Hindlimb muscle (tissue), 1 donor: ENCODE measurements around the gene LILRA2. TPM values are rescaled to one million over a fixed set of nuclear protein-coding genes. Genes with fewer than 3 reads are reported as not detected.
"Not testable (repeated sequence)": the region's sequence is repeated elsewhere in the genome, so short reads cannot be mapped to it uniquely, and the experiment has no call there.

Source experiments
- DNase-seq: peaks from one replicate; pipeline ENCODE4 v3.0.0-alpha.2; 2013
- polyA plus RNA-seq: library from polyadenylated mRNA; unstranded; fragments of 120-200 nt; gene quantifications from one replicate; pipeline ENCODE4 v1.2.1, GENCODE V29; 2013; ENCODE audit not compliant: insufficient read length

LILRA2 gene
- polyA plus RNA-seq, 1 donor = 0.74 TPM

GRCh38 chr19:54571715-54572615 lies 1.6 kb upstream of the LILRA2 start:
- DNase-seq = not testable (repeated sequence)

GRCh38 chr19:54572696-54573311 lies 786 bp upstream of the LILRA2 start:
- peak; percentile 18 for DNase-seq

DNA sequence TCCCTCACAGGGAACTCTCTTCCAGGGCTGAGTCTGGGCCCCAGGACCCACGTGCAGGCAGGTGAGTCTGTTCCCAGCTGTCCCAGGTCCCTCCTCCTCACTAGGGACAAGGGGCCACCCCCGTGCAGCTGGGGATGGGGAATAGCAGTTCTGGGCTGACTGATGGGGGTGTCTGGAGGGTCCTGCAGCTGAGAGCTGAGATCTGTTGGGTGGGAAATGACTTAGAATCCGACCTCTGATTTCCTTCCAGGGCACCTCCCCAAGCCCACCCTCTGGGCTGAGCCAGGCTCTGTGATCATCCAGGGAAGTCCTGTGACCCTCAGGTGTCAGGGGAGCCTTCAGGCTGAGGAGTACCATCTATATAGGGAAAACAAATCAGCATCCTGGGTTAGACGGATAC lies 461 bp downstream of the LILRA2 start:
- DNase-seq = no peak

GRCh38 chr19:54574527-54575056 lies 1.0 kb downstream of the LILRA2 start:
- no peak for DNase-seq

GRCh38 chr19:54575205-54575604 lies 1.6 kb downstream of the LILRA2 start:
- DNase-seq = not testable (repeated sequence)

DNA sequence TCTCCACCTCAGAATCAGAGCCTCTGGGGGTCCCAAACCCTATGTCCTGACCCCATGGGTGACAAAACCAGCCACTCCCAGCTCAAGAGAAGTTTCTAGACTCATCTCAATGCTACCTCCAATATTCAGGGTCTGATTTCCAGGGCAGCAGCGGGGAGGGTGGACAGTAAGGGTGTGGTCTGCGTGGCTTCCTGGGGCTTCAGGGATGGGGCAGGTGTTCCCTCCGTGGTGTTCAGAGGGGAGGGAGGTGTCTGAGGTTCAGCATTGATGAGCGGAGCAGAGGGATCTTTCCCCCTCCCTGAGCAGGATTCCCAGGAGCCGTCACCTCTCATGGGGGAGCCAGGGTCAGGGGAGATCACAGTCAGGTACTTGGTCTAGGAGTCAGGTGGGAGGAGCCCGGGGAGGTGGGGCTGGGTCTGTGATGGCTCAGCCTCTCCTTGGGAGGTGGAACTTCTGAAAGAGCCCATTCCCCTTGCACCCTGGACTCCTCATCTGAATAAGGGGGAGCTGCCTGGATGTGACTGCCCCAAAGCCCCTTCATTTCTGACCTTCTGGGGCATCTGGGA lies 2.9 kb downstream of the LILRA2 start:
- no peak for DNase-seq

DNA sequence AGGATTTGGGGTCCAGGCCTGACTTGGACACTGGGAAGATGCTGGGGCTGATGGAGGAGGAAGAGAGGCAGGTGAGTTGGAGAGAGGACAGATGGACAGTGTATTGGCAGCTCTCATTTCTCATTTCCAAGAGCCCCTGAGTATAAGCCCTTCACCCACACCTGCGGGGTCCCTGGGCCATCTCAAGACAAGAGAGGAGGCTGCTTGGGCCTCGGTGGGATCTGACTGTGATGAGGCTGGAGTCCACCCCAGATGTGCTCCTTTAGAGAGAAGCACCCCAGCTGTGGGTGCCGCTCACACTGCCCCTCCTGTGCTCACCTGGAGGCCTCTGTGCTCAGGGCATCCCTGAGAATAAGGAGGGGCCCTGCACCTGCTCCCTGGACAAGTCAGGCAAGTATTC lies 3.7 kb downstream of the LILRA2 start:
- DNase-seq = no peak

DNA sequence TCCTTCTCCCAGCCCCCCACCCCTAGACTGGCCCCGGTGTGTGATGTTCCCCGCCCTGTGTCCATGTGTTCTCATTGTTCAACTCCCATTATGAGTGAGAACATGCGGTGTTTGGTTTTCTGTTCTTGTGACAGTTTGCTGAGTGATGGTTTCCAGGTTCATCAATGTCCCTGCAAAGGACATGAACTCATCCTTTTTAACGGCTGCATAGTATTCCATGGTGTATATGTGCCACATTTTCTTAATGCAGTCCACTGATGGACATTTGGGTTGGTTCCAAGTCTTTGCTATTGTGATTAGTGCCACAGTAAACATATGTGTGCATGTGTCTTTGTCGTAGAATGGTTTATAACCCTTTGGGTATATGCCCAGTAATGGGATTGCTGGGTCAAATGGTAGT lies 4.7 kb downstream of the LILRA2 start:
- DNase-seq = not testable (repeated sequence)

DNA sequence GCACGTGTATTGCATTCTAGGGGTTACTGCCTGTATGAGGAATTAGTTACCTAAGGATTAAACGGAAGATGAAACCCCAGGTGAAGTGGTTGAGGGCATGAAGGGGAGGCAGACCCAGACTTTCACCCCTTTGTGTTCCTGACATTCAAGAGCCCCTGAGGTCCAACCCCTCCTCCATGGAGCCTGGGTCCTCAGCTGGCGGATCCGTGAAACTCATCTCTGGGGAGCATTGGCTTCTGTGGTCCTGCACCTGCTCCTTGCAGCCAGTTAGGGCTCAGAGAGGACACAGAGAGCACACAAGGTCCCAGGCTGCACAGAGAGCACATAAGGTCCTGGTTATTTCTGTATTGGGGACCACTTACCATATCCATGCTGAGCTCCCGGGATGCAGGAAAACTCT lies 12.8 kb downstream of the LILRA2 start:
- DNase-seq = no peak

GRCh38 chr19:54587026-54587425 lies 13.4 kb downstream of the LILRA2 start:
- DNase-seq = no peak

GRCh38 chr19:54593445-54593844 lies 19.9 kb downstream of the LILRA2 start, which contains the start of gene LILRA1:
LILRA1 (plus strand) TSS chr19:54593632; CDS start chr19:54594245, 613 bp downstream.
- not testable (repeated sequence) for DNase-seq

DNA sequence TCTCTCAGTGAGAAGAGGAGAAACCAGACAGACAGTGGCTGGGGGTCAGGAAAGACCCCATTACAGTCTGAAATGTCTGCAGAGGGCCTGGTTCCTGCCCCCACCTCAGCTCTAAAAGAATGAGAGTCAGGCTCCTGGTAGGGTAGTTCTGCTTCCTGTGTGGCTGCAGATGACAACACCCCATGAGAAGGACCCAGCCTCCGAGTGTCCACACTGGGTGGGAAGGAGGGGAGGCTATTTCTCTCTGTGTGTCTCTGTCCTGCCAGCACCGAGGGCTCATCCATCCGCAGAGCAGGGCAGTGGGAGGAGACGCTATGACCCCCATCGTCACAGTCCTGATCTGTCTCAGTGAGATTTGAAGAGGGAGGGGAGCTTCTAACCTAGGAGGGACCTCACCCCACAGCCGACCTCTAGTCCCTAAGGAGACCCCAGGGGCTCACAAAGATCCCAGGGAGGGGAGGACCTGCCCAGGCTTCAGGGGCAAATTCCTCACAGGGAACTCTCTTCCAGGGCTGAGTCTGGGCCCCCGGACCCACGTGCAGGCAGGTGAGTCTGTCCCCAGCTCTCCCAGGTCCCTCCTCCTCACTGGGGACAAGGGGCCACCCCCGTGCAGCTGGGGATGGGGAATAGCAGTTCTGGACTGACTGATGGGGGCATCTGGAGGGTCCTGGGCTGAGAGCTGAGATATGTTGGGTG lies 20.5 kb downstream of the LILRA2 start:
- not testable (repeated sequence) for DNase-seq

DNA sequence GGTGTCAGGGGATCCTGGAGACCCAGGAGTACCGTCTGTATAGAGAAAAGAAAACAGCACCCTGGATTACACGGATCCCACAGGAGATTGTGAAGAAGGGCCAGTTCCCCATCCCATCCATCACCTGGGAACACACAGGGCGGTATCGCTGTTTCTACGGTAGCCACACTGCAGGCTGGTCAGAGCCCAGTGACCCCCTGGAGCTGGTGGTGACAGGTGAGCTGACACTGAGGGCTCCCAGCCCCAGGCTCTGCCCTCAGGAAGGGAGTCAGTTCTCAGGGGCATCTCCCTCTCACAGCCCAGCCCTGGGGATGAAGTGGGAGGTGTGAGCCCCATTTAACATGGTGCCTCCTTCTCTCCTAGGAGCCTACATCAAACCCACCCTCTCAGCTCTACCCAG lies 21.1 kb downstream of the LILRA2 start:
- DNase-seq = no peak

GRCh38 chr19:54595680-54596436 lies 22.3 kb downstream of the LILRA2 start:
- DNase-seq = not testable (repeated sequence)

- DNase-seq = no peak
These were observed 26.6 kb downstream of the LILRA2 start for GRCh38 chr19:54600212-54600611.

GRCh38 chr19:54606230-54606629 lies 32.6 kb downstream of the LILRA2 start:
- no peak for DNase-seq

- no peak for DNase-seq
These were observed 33.5 kb downstream of the LILRA2 start for GRCh38 chr19:54606891-54607784.

GRCh38 chr19:54607785-54608150 lies 34.2 kb downstream of the LILRA2 start:
- DNase-seq = no peak

- no peak for DNase-seq
These were observed 34.6 kb downstream of the LILRA2 start for GRCh38 chr19:54608205-54608604.

GRCh38 chr19:54608792-54609191 lies 35.2 kb downstream of the LILRA2 start:
- DNase-seq = no peak

GRCh38 chr19:54609356-54609791 lies 35.8 kb downstream of the LILRA2 start:
- no peak for DNase-seq
